MM.1S (cell line): ENCODE results near the gene PARP11.

Experiments
- DNase-seq: peaks from one replicate; pipeline ENCODE4 v3.0.0-alpha.2; 2015
- H2AFZ ChIP-seq: fragments of 300-600 bp; sonication (generic); 2 replicates; pipeline ENCODE4 v1.6.0; 2016; ENCODE audit warnings: antibody characterized with exemption, low read length
- H3F3A ChIP-seq: fragments of 300-600 bp; sonication (generic); 2 replicates; pipeline ENCODE4 v1.6.1; 2016; ENCODE audit warnings: mild to moderate bottlenecking, antibody characterized with exemption, low read length, moderate library complexity, mixed read lengths; ENCODE audit not compliant: insufficient read depth
- H3K27ac ChIP-seq: fragments of 300-600 bp; sonication (generic); 2 replicates; pipeline ENCODE4 v1.5.1; 2016; ENCODE audit warnings: mild to moderate bottlenecking, low read length
- H3K27me3 ChIP-seq: fragments of 300-600 bp; sonication (generic); replicated peaks from 2 replicates; pipeline ENCODE4 v1.6.0; 2016; ENCODE audit warnings: low read length; ENCODE audit not compliant: insufficient read depth
- H3K36me3 ChIP-seq: fragments of 300-600 bp; sonication (generic); replicated peaks from 2 replicates; pipeline ENCODE4 v1.6.1; 2016; ENCODE audit warnings: mild to moderate bottlenecking, low read length, mixed read lengths; ENCODE audit not compliant: insufficient read depth
- H3K4me1 ChIP-seq: fragments of 300-600 bp; sonication (generic); 2 replicates; pipeline ENCODE4 v1.6.1; 2016; ENCODE audit warnings: low read length, mixed read lengths
- H3K4me2 ChIP-seq: fragments of 300-600 bp; sonication (generic); 2 replicates; pipeline ENCODE4 v1.6.0; 2016; ENCODE audit warnings: low read depth, low read length
- H3K4me3 ChIP-seq: fragments of 300-600 bp; sonication (generic); 2 replicates; pipeline ENCODE4 v1.5.1; 2016; ENCODE audit warnings: low read length, mixed read lengths
- H3K79me2 ChIP-seq: fragments of 300-600 bp; sonication (generic); 2 replicates; pipeline ENCODE4 v1.6.1; 2016; ENCODE audit warnings: mixed run types, low read length, mixed read lengths
- H3K9ac ChIP-seq: fragments of 300-600 bp; sonication (generic); 2 replicates; pipeline ENCODE4 v1.6.1; 2016; ENCODE audit warnings: low read length, mixed read lengths
- H3K9me2 ChIP-seq: fragments of 300-600 bp; sonication (generic); replicated peaks from 2 replicates; pipeline ENCODE4 v1.6.1; 2016; ENCODE audit warnings: mild to moderate bottlenecking, low read length, mixed read lengths; ENCODE audit not compliant: insufficient read depth
- H3K9me3 ChIP-seq: fragments of 300-600 bp; sonication (generic); replicated peaks from 2 replicates; pipeline ENCODE4 v1.6.1; 2016; ENCODE audit warnings: mild to moderate bottlenecking, low read length, mixed read lengths; ENCODE audit not compliant: insufficient read depth
- H4K20me1 ChIP-seq: fragments of 300-600 bp; sonication (generic); 2 replicates; pipeline ENCODE4 v1.6.1; 2016; ENCODE audit warnings: mild to moderate bottlenecking, low read length, moderate library complexity, mixed read lengths; ENCODE audit not compliant: insufficient read depth
- EZH2 ChIP-seq: fragments of 300-600 bp; sonication (generic); optimal IDR thresholded peaks from 2 replicates; pipeline ENCODE3; 2017; ENCODE audit warnings: low read depth, mild to moderate bottlenecking, antibody characterized with exemption, low read length, mixed read lengths
- EZH2phosphoT487 ChIP-seq: fragments of 300-600 bp; sonication (generic); IDR thresholded peaks from 2 replicates; pipeline ENCODE4 v1.6.1; 2018; ENCODE audit warnings: antibody characterized with exemption, low read length
- TF ChIP-seq, protein P1 (sequence below): fragments of 300-600 bp; sonication (generic); IDR thresholded peaks from 2 replicates; pipeline ENCODE4 v1.5.1; 2016; ENCODE audit warnings: antibody characterized with exemption, low read length, mixed read lengths

The PARP11 gene

DNA sequence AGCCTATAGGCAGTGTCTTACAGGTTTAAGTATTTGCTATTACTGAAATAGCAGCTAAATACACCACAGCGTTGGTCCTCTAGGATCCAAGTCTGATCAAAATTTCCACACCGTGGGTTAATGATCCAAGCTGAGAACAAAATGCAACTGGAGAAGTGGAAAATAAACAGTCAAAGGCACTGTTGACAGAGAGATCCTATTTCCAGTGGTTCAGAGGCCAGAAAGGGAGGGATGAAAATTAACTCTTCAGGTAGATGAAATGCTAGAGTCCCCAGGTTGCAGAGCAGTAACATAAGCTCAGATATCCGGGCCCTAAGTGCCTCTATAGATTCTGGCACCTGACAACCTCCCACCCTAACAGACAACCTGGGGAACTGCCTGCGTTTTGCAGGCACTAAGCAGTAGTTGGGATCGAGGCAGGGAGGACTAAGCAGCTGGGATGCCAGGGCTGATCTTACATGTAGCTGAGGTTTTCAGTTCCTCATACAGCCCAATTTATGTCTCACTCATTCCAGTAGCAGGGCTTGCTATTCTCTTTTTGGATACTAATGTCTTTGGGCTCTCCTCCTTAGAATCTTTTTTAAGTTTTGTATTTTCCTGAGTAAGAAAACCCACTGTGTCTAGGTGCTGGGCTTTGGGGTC, 77.6 kb downstream of the PARP11 start:
- H3K27me3 ChIP-seq = no peaks in the 10 kb centered on the region
- H3K4me1 ChIP-seq = no peaks in the 10 kb centered on the region; the same call in 1 of the 2 replicates
- no peaks in the 10 kb centered on the region for H3K79me2 ChIP-seq
- H4K20me1 ChIP-seq = no peaks in the 10 kb centered on the region
- DNase-seq = no peak
- no peak overlapping the region for H3K4me2 ChIP-seq
- H3F3A ChIP-seq = no peaks in the 10 kb centered on the region
- TF ChIP-seq, protein P1, sequence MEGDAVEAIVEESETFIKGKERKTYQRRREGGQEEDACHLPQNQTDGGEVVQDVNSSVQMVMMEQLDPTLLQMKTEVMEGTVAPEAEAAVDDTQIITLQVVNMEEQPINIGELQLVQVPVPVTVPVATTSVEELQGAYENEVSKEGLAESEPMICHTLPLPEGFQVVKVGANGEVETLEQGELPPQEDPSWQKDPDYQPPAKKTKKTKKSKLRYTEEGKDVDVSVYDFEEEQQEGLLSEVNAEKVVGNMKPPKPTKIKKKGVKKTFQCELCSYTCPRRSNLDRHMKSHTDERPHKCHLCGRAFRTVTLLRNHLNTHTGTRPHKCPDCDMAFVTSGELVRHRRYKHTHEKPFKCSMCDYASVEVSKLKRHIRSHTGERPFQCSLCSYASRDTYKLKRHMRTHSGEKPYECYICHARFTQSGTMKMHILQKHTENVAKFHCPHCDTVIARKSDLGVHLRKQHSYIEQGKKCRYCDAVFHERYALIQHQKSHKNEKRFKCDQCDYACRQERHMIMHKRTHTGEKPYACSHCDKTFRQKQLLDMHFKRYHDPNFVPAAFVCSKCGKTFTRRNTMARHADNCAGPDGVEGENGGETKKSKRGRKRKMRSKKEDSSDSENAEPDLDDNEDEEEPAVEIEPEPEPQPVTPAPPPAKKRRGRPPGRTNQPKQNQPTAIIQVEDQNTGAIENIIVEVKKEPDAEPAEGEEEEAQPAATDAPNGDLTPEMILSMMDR = no peak
- no peak for TF ChIP-seq EZH2
- TF ChIP-seq EZH2phosphoT487 = no peak
- H3K9me2 ChIP-seq = no peaks in the 10 kb centered on the region
- H3K9ac ChIP-seq = no peak overlapping the region
- no peak overlapping the region for H3K4me3 ChIP-seq
- no peaks in the 10 kb centered on the region for H3K9me3 ChIP-seq
- H3K36me3 ChIP-seq = no peaks in the 10 kb centered on the region
- H2AFZ ChIP-seq = no peak overlapping the region
- no peak overlapping the region for H3K27ac ChIP-seq

DNA sequence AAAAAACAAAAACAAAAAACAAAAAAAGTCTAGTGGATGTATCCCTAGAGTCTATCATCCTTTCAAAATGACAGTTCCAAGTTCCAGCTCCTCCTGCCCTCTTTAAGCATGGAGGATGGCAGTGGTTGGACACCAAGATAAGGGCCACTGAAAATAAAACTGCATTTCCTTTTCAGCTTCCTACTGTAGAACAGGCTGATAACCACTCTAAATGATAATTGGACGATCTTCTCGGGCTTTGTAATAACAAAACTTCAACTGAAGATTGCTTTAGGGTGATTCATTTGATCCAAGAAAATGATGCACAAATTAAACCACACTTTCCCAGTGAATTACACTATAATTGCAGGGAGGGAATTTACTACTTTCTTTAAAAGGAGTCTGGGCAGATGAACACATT, 78.1 kb downstream of the PARP11 start:
- H3K9me3 ChIP-seq = no peaks in the 10 kb centered on the region
- H4K20me1 ChIP-seq = no peaks in the 10 kb centered on the region
- no peaks in the 10 kb centered on the region for H3F3A ChIP-seq
- no peaks in the 10 kb centered on the region for H3K27me3 ChIP-seq
- H3K4me1 ChIP-seq = no peaks in the 10 kb centered on the region
- H3K9me2 ChIP-seq = no peaks in the 10 kb centered on the region
- TF ChIP-seq, protein P1 = no peak
- no peak for TF ChIP-seq EZH2
- TF ChIP-seq EZH2phosphoT487 = no peak
- no peaks in the 10 kb centered on the region for H3K36me3 ChIP-seq
- H3K9ac ChIP-seq = no peak overlapping the region
- no peak for DNase-seq
- H2AFZ ChIP-seq = no peak overlapping the region
- no peak overlapping the region for H3K4me3 ChIP-seq
- no peak overlapping the region for H3K4me2 ChIP-seq
- no peaks in the 10 kb centered on the region for H3K79me2 ChIP-seq
- H3K27ac ChIP-seq = no peak overlapping the region

DNA sequence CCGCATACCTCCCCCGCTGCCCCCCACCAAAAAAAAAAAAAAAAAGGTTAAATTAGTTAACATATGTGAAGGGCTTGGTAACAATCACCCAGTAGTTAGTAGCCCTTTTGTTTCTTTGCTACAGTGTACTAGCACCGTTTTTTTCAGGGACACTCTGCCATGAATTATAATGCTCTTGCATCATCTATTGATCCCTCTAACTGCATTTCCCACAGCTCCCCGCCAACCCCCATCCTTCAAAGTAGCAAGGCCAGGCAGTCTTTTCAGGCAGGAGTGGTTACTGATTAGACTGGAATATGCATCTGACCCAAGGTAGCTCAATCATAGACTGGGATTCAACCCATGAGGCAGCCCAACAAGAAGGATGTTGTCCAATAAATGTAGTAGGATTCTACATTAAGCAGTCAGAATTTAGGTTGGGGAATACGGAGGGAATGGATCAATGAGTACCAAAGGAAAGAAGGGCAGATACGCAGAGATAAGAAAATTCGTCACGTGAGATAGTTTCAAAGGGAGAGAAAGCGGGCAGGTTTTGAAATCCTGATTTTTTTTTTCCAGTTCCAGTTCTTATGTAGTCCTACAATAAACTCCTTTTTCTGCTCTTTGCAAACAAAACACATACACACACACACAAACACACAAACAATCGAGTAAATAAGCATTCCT, 80.4 kb downstream of the PARP11 start:
- Histone ChIP-seq H3K9me3 (no peaks in the 10 kb centered on the region), H2AFZ (no peak overlapping the region), H3K4me2 (no peak overlapping the region), H3K36me3 (no peaks in the 10 kb centered on the region), H3F3A (no peaks in the 10 kb centered on the region), H3K4me3 (no peak overlapping the region), H3K9me2 (no peaks in the 10 kb centered on the region), H3K27me3 (no peaks in the 10 kb centered on the region), H3K79me2 (no peaks in the 10 kb centered on the region), H4K20me1 (no peaks in the 10 kb centered on the region), H3K9ac (no peak overlapping the region), H3K27ac (no peak overlapping the region), H3K4me1 (no peaks in the 10 kb centered on the region)
- DNase-seq = no peak
- TF ChIP-seq EZH2 (no peak), EZH2phosphoT487 (no peak)
- TF ChIP-seq, protein P1 = no peak
